Endodermal cell (in vitro differentiated cells): Measurements from ENCODE around the gene PLA2G4C. TPM values are rescaled to one million over a fixed set of nuclear protein-coding genes. Genes with fewer than 3 reads are reported as not detected.

ENCODE experiments used
- DNase-seq: peaks from one replicate; pipeline ENCODE4 v3.0.0-alpha.2; 2017
- H3K27ac ChIP-seq: 2 replicates; pipeline ENCODE4 v1.5.1; 2013; ENCODE audit warnings: mild to moderate bottlenecking, low read depth, low read length, moderate library complexity
- H3K27me3 ChIP-seq: 2 replicates; pipeline ENCODE4 v1.6.1; 2013; ENCODE audit warnings: mild to moderate bottlenecking, low read length, moderate library complexity; ENCODE audit not compliant: insufficient read depth, control insufficient read depth, poor library complexity, severe bottlenecking
- H3K36me3 ChIP-seq: 2 replicates; pipeline ENCODE4 v1.7.0; 2013; ENCODE audit warnings: mild to moderate bottlenecking, low read length, moderate library complexity; ENCODE audit not compliant: control insufficient read depth, insufficient read depth
- H3K4me1 ChIP-seq: one replicate; pipeline ENCODE4 v1.7.0; 2013; ENCODE audit warnings: low read length; ENCODE audit not compliant: control insufficient read depth, insufficient read depth
- H3K4me3 ChIP-seq: 2 replicates; pipeline ENCODE4 v1.5.1; 2013; ENCODE audit warnings: mild to moderate bottlenecking, low read length, moderate library complexity
- H3K9ac ChIP-seq: 2 replicates; pipeline ENCODE4 v1.6.1; 2013; ENCODE audit warnings: mild to moderate bottlenecking, low read length, moderate library complexity; ENCODE audit not compliant: poor library complexity, severe bottlenecking; ENCODE audit errors: extremely low read depth
- H3K9me3 ChIP-seq: 2 replicates; pipeline ENCODE4 v1.6.1; 2013; ENCODE audit warnings: mild to moderate bottlenecking, low read length, moderate library complexity; ENCODE audit not compliant: control insufficient read depth
- H3K27ac Mint-ChIP-seq: 2 replicates; pipeline ENCODE4 v1.8.0; 2020; ENCODE audit warnings: mixed read lengths
- H3K27me3 Mint-ChIP-seq: 2 replicates; pipeline ENCODE4 v1.8.0; 2021; ENCODE audit warnings: mild to moderate bottlenecking, mixed read lengths; ENCODE audit not compliant: insufficient read depth
- H3K36me3 Mint-ChIP-seq: 2 replicates; pipeline ENCODE4 v1.8.0; 2020; ENCODE audit warnings: low read depth, mixed read lengths
- H3K4me1 Mint-ChIP-seq: 2 replicates; pipeline ENCODE4 v1.8.0; 2020; ENCODE audit warnings: mixed read lengths
- H3K4me3 Mint-ChIP-seq: 2 replicates; pipeline ENCODE4 v1.8.0; 2020; ENCODE audit warnings: mild to moderate bottlenecking, moderate library complexity, mixed read lengths
- H3K9me3 Mint-ChIP-seq: 2 replicates; pipeline ENCODE4 v1.8.0; 2020; ENCODE audit warnings: mild to moderate bottlenecking, mixed read lengths
- WGBS, 2 experiments: methylation state at CpG; one replicate each; pipeline versions ENCODE4 v1.1.5 to v1.1.7; 2013; ENCODE audit warnings: missing lambda C conversion rate in 2 of 2, mixed read lengths in 1 of 2; ENCODE audit not compliant: insufficient coverage in 1 of 2, insufficient read length in 1 of 2; 5-methylcytosine and 5-hydroxymethylcytosine counted together
- total RNA-seq, 2 donors: library from RNA; stranded (reverse); fragmentation: NEBNext Ultra II Directional in 1 of 2; extraction: Animal tissue kit (Norgen Biotek cat#: 25700) in 1 of 2; gene quantifications; 2 replicates in 1 of 2; 3 replicates in 1 of 2; pipeline ENCODE4 v1.2.1, GENCODE V29; 2021
- TF ChIP-seq, protein P1 (sequence below): fragments of 200-600 bp; sonication (generic); conservative IDR thresholded peaks from 2 replicates; pipeline ENCODE4 v1.5.0; 2021; ENCODE audit warnings: antibody characterized with exemption, mild to moderate bottlenecking

Gene PLA2G4C
- total RNA-seq, 2 donors from 2014 or later: 1.3 to 1.4 TPM

DNA sequence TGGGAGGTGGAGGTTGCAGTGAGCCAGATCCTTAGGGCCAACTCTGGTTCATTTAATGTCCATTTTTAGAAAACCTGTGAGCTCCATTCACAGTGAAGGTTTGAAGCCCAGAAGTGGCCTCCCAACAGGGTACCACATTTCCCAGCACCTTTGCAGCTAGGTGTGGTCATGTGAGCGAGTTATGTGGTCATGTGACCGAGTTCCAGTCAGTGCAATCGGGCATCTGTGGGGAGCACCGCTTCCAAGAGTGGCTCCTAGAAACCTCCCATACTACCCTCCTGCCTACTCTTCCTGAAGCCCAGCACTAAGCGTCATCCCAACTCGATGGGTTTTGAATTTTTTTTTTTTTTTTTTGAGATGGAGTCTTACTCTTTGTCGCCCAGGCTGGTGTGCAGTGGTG, 663 bp upstream of the PLA2G4C start:
- Mint-ChIP-seq H3K27ac (no peak overlapping the region), H3K4me1 (no peaks in the 10 kb centered on the region), H3K36me3 (peaks cover 8% of the 10 kb centered on the region), H3K4me3 (no peak overlapping the region), H3K9me3 (no peaks in the 10 kb centered on the region), H3K27me3 (peaks cover 9% of the 10 kb centered on the region)
- no peak overlapping the region for H3K9ac ChIP-seq
- H3K4me3 ChIP-seq: no peak overlapping the region
- TF ChIP-seq, protein P1, sequence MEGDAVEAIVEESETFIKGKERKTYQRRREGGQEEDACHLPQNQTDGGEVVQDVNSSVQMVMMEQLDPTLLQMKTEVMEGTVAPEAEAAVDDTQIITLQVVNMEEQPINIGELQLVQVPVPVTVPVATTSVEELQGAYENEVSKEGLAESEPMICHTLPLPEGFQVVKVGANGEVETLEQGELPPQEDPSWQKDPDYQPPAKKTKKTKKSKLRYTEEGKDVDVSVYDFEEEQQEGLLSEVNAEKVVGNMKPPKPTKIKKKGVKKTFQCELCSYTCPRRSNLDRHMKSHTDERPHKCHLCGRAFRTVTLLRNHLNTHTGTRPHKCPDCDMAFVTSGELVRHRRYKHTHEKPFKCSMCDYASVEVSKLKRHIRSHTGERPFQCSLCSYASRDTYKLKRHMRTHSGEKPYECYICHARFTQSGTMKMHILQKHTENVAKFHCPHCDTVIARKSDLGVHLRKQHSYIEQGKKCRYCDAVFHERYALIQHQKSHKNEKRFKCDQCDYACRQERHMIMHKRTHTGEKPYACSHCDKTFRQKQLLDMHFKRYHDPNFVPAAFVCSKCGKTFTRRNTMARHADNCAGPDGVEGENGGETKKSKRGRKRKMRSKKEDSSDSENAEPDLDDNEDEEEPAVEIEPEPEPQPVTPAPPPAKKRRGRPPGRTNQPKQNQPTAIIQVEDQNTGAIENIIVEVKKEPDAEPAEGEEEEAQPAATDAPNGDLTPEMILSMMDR: no peak
- H3K4me1 ChIP-seq: no peaks in the 10 kb centered on the region
- H3K9me3 ChIP-seq: no peaks in the 10 kb centered on the region
- DNase-seq: no peak
- no peak overlapping the region for H3K27ac ChIP-seq
- WGBS, 2 experiments: 84 to 97% methylated on average over 4 to 7 of the region's 7 CpGs
- no peaks in the 10 kb centered on the region for H3K36me3 ChIP-seq
- no peaks in the 10 kb centered on the region for H3K27me3 ChIP-seq

DNA sequence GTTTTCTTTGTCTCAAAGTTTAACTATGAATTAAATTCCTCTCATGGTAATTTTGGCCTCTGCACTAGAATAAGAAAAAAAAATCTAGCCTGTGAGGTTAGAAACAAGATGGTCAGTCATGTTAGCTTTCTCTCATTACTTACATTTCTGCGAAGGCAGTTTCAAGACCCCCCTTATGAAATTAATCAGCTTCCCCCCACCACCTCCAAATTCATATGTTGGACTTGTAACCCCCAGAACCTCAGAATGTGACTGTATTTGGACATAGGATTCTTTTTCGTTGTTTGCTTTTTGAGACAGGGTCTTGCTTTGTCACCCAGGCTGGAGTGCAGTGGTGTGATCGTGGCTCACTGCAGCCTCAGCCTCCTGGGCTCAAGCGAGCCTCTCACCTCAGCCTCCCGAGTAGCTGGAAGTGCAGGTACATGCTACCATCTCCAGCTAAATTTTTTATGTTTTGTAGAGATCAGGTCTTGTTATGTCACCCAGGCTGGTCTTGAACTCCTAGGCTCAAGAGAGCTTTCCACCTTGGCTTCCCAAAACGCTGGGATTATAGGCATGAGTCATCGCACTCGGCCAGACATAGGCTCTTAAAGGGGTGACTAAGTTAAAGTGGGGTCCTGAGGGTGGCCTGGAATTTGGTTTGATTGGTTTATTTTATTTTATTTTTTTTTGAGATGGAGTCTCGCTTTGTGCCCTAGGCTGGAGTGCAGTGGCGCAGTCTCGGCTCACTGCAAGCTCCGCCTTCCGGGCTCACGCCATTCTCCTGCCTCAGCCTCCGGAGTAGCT, 1.4 kb downstream of the PLA2G4C start:
- Histone ChIP-seq H3K27me3 (no peaks in the 10 kb centered on the region), H3K27ac (no peak overlapping the region), H3K4me1 (no peaks in the 10 kb centered on the region), H3K36me3 (no peaks in the 10 kb centered on the region), H3K9me3 (no peaks in the 10 kb centered on the region), H3K4me3 (no peak overlapping the region), H3K9ac (no peak overlapping the region)
- H3K27ac Mint-ChIP-seq: no peak overlapping the region
- peaks cover under 1% of the 10 kb centered on the region for H3K36me3 Mint-ChIP-seq
- H3K4me1 Mint-ChIP-seq: no peaks in the 10 kb centered on the region
- H3K4me3 Mint-ChIP-seq: no peak overlapping the region
- 78 to 88% methylated on average over 6 to 15 of the region's 15 CpGs for whole genome bisulfite sequencing, 2 experiments
- TF ChIP-seq, protein P1: no peak
- H3K27me3 Mint-ChIP-seq: peaks cover 17% of the 10 kb centered on the region
- DNase-seq: no peak
- no peaks in the 10 kb centered on the region for H3K9me3 Mint-ChIP-seq

DNA sequence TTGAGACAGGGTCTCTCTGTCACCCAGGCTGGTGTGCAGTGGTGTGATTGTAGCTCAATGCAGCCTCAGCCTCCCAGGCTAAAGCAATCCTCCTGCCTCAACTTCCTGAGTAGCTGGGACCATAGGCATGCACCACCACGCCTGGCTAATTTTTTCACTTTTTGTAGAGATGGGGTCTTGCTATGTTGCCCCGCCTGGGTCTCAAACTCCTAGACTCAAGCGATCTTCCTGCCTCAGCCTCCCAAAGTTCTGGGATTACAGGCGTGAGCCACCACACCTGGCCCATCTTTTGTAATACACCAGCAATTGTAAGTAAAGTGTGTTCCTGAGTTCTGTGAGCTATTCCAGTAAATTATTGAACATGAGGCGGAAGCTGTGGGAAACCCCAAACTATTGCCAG, 6.7 kb downstream of the PLA2G4C start:
- no peaks in the 10 kb centered on the region for H3K36me3 ChIP-seq
- TF ChIP-seq, protein P1: no peak
- 90 to 94% methylated on average over 5 of the region's 5 CpGs for WGBS, 2 experiments

More for the DNA sequence above, 6.7 kb downstream of the PLA2G4C start:
- no peaks in the 10 kb centered on the region for H3K9me3 ChIP-seq
- H3K27ac ChIP-seq: no peak overlapping the region
- H3K4me1 ChIP-seq: no peaks in the 10 kb centered on the region
- no peak for DNase-seq
- peaks cover 2% of the 10 kb centered on the region for H3K9me3 Mint-ChIP-seq
- no peak overlapping the region for H3K27ac Mint-ChIP-seq
- peaks cover 15% of the 10 kb centered on the region for H3K27me3 Mint-ChIP-seq
- no peak overlapping the region for H3K4me3 ChIP-seq
- no peaks in the 10 kb centered on the region for H3K4me1 Mint-ChIP-seq
- H3K9ac ChIP-seq: no peak overlapping the region
- no peaks in the 10 kb centered on the region for H3K27me3 ChIP-seq
- no peak overlapping the region for H3K4me3 Mint-ChIP-seq
- no peaks in the 10 kb centered on the region for H3K36me3 Mint-ChIP-seq
